Endodermal cell (in vitro differentiated cells): ENCODE measurements around the gene JAG2. TPM values are rescaled to one million over a fixed set of nuclear protein-coding genes. Genes with fewer than 3 reads are reported as not detected.

Source experiments
- DNase-seq: peaks from one replicate; pipeline ENCODE4 v3.0.0-alpha.2; 2017
- H3K27ac ChIP-seq: 2 replicates; pipeline ENCODE4 v1.5.1; 2013; ENCODE audit warnings: mild to moderate bottlenecking, low read depth, low read length, moderate library complexity
- H3K27me3 ChIP-seq: 2 replicates; pipeline ENCODE4 v1.6.1; 2013; ENCODE audit warnings: mild to moderate bottlenecking, low read length, moderate library complexity; ENCODE audit not compliant: insufficient read depth, control insufficient read depth, poor library complexity, severe bottlenecking
- H3K36me3 ChIP-seq: 2 replicates; pipeline ENCODE4 v1.7.0; 2013; ENCODE audit warnings: mild to moderate bottlenecking, low read length, moderate library complexity; ENCODE audit not compliant: control insufficient read depth, insufficient read depth
- H3K4me1 ChIP-seq: one replicate; pipeline ENCODE4 v1.7.0; 2013; ENCODE audit warnings: low read length; ENCODE audit not compliant: control insufficient read depth, insufficient read depth
- H3K4me3 ChIP-seq: 2 replicates; pipeline ENCODE4 v1.5.1; 2013; ENCODE audit warnings: mild to moderate bottlenecking, low read length, moderate library complexity
- H3K9ac ChIP-seq: 2 replicates; pipeline ENCODE4 v1.6.1; 2013; ENCODE audit warnings: mild to moderate bottlenecking, low read length, moderate library complexity; ENCODE audit not compliant: poor library complexity, severe bottlenecking; ENCODE audit errors: extremely low read depth
- H3K9me3 ChIP-seq: 2 replicates; pipeline ENCODE4 v1.6.1; 2013; ENCODE audit warnings: mild to moderate bottlenecking, low read length, moderate library complexity; ENCODE audit not compliant: control insufficient read depth
- H3K27ac Mint-ChIP-seq: 2 replicates; pipeline ENCODE4 v1.8.0; 2020; ENCODE audit warnings: mixed read lengths
- H3K27me3 Mint-ChIP-seq: 2 replicates; pipeline ENCODE4 v1.8.0; 2021; ENCODE audit warnings: mild to moderate bottlenecking, mixed read lengths; ENCODE audit not compliant: insufficient read depth
- H3K36me3 Mint-ChIP-seq: 2 replicates; pipeline ENCODE4 v1.8.0; 2020; ENCODE audit warnings: low read depth, mixed read lengths
- H3K4me1 Mint-ChIP-seq: 2 replicates; pipeline ENCODE4 v1.8.0; 2020; ENCODE audit warnings: mixed read lengths
- H3K4me3 Mint-ChIP-seq: 2 replicates; pipeline ENCODE4 v1.8.0; 2020; ENCODE audit warnings: mild to moderate bottlenecking, moderate library complexity, mixed read lengths
- H3K9me3 Mint-ChIP-seq: 2 replicates; pipeline ENCODE4 v1.8.0; 2020; ENCODE audit warnings: mild to moderate bottlenecking, mixed read lengths
- WGBS, 2 experiments: methylation state at CpG; one replicate each; pipeline versions ENCODE4 v1.1.5 to v1.1.7; 2013; ENCODE audit warnings: missing lambda C conversion rate in 2 of 2, mixed read lengths in 1 of 2; ENCODE audit not compliant: insufficient coverage in 1 of 2, insufficient read length in 1 of 2; 5-methylcytosine and 5-hydroxymethylcytosine counted together
- long read RNA-seq, 4 experiments: library from polyadenylated mRNA in 2 of 4; library from RNA in 1 of 4; library from capped mRNA in 1 of 4; stranded (forward) in 3 of 4; unstranded in 1 of 4; transcript quantifications; one replicate each; pipeline ENCODE4 v2.0.0, GENCODE V29; 2020 to 2021; ENCODE audit warnings: inconsistent platforms in 1 of 4
- polyA plus RNA-seq, 2 experiments: library from polyadenylated mRNA; stranded (reverse); fragments of 50-300 nt; gene quantifications; one replicate each; pipeline ENCODE4 v1.2.3, GENCODE V29; 2013
- total RNA-seq, 2 donors: library from RNA; stranded (reverse); fragmentation: NEBNext Ultra II Directional in 1 of 2; extraction: Animal tissue kit (Norgen Biotek cat#: 25700) in 1 of 2; gene quantifications; 2 replicates in 1 of 2; 3 replicates in 1 of 2; pipeline ENCODE4 v1.2.1, GENCODE V29; 2021
- TF ChIP-seq, protein P1 (sequence below): fragments of 200-600 bp; sonication (generic); conservative IDR thresholded peaks from 2 replicates; pipeline ENCODE4 v1.5.0; 2021; ENCODE audit warnings: antibody characterized with exemption, mild to moderate bottlenecking

Gene JAG2
- total RNA-seq, result 1 to 10 TPM; 6.4 TPM
- 9.1 TPM for polyA plus RNA-seq (2013, experiment 1 of 2)
- 5.2 TPM for polyA plus RNA-seq (2013, experiment 2 of 2)
- long read RNA-seq, experiment 1, result 0 reads
- long read RNA-seq, experiment 2, partial matches to known transcripts, result 2 of 4 reads
- long read RNA-seq, experiment 2, other reads (novel, unspliced or antisense), result 2 of 4 reads
- long read RNA-seq, experiment 3, partial matches to known transcripts, result 9 of 10 reads
- long read RNA-seq, experiment 3, other reads (novel, unspliced or antisense), result 1 of 10 reads
- long read RNA-seq, experiment 4, result 0 reads

DNA sequence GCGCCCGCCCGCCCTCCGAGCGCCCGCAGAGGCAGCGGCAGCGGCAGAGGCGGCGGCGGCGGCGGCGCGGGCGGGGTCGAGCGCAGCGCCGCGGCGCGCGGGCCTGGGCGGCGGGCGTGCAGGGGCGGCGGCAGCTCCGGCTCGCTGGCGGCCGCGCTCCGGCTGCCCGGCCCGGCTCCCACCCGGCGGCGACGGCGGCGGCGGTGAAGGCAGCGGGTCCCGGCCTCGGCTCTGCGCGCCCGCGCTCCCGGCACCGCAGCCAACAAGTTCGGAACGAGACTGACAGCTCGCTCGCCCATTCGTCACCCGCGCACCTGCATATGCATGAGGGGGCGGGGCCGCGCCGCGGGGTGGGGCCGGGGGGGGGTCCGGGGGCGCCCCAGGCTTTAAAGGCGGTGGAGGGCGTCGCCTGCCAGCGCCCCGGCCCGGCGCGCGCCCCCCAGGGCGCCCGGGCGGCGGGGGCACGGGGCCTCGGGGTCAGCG, at the start of gene JAG2:
TSS of gene JAG2 (minus strand) at position 281 of the 483 bp plus-strand sequence. CDS start 356 bp downstream, outside the sequence.
- DNase-seq, result peak; percentile 88
- H3K4me3 Mint-ChIP-seq, result peak within 1 kb of the TSS; percentile 45
- H3K36me3 ChIP-seq, result no peaks in the 10 kb centered on the region
- H3K9ac ChIP-seq, result no peak within 1 kb of the TSS
- no peaks in the 10 kb centered on the region for H3K4me1 ChIP-seq
- no peak within 1 kb of the TSS for H3K27ac Mint-ChIP-seq
- 0% methylated on average over 78 of the region's 84 CpGs; no CpG with 5 or more reads in 1 of the 2 experiments for WGBS, 2 experiments
- peaks cover 20% of the 10 kb centered on the region for H3K27me3 Mint-ChIP-seq
- TF ChIP-seq, protein P1, sequence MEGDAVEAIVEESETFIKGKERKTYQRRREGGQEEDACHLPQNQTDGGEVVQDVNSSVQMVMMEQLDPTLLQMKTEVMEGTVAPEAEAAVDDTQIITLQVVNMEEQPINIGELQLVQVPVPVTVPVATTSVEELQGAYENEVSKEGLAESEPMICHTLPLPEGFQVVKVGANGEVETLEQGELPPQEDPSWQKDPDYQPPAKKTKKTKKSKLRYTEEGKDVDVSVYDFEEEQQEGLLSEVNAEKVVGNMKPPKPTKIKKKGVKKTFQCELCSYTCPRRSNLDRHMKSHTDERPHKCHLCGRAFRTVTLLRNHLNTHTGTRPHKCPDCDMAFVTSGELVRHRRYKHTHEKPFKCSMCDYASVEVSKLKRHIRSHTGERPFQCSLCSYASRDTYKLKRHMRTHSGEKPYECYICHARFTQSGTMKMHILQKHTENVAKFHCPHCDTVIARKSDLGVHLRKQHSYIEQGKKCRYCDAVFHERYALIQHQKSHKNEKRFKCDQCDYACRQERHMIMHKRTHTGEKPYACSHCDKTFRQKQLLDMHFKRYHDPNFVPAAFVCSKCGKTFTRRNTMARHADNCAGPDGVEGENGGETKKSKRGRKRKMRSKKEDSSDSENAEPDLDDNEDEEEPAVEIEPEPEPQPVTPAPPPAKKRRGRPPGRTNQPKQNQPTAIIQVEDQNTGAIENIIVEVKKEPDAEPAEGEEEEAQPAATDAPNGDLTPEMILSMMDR, result no peak
- no peaks in the 10 kb centered on the region for H3K9me3 Mint-ChIP-seq
- H3K27ac ChIP-seq, result no peak within 1 kb of the TSS
- H3K4me1 Mint-ChIP-seq, result no peaks in the 10 kb centered on the region
- peaks cover 16% of the 10 kb centered on the region for H3K27me3 ChIP-seq
- peak within 1 kb of the TSS; percentile 73 for H3K4me3 ChIP-seq
- H3K36me3 Mint-ChIP-seq, result no peaks in the 10 kb centered on the region
- no peaks in the 10 kb centered on the region for H3K9me3 ChIP-seq

DNA sequence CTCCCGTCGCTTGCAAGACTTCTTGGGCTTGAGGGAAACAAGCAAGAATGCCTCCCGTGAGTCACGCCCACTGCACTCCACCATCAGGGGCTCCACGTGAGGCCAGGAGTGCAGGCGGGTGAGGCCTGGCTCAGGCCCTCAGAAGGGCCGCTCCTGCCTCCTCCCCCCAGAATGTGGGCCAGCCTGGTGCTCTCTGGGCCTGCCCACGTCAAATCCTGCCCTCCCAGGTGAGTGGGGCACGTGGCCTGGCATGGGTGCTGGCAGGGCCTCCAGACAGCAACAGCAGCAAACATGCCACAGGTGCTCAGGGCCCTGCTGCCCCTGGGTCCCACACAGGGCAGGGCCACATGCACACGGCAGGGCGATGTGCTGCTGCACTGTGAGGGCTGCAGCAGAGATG, 49.2 kb upstream of the JAG2 start:
- no peak overlapping the region for H3K4me3 Mint-ChIP-seq
- peaks cover 19% of the 10 kb centered on the region for H3K36me3 ChIP-seq
- H3K4me3 ChIP-seq, result no peak overlapping the region
- H3K27ac ChIP-seq, result no peak overlapping the region
- 89 to 100% methylated on average over 11 of the region's 11 CpGs for WGBS, 2 experiments
- no peaks in the 10 kb centered on the region for H3K4me1 ChIP-seq
- H3K9me3 Mint-ChIP-seq, result no peaks in the 10 kb centered on the region
- TF ChIP-seq, protein P1, result no peak
- H3K27me3 Mint-ChIP-seq, result no peaks in the 10 kb centered on the region
- H3K9me3 ChIP-seq, result no peaks in the 10 kb centered on the region
- no peak overlapping the region for H3K9ac ChIP-seq
- H3K4me1 Mint-ChIP-seq, result peaks cover 2% of the 10 kb centered on the region
- no peaks in the 10 kb centered on the region for H3K27me3 ChIP-seq
- no peak overlapping the region for H3K27ac Mint-ChIP-seq
- H3K36me3 Mint-ChIP-seq, result peaks cover 48% of the 10 kb centered on the region
- DNase-seq, result no peak

- Mint-ChIP-seq H3K27ac (no peak overlapping the region), H3K4me3 (no peak overlapping the region), H3K36me3 (peaks cover 39% of the 10 kb centered on the region), H3K9me3 (no peaks in the 10 kb centered on the region), H3K4me1 (no peaks in the 10 kb centered on the region), H3K27me3 (no peaks in the 10 kb centered on the region)
- Histone ChIP-seq H3K36me3 (peaks cover 15% of the 10 kb centered on the region), H3K27me3 (no peaks in the 10 kb centered on the region), H3K4me1 (no peaks in the 10 kb centered on the region), H3K9ac (no peak overlapping the region), H3K9me3 (no peaks in the 10 kb centered on the region), H3K27ac (peak overlapping the region; percentile 38), H3K4me3 (no peak overlapping the region)
- TF ChIP-seq, protein P1, result no peak
- no peak for DNase-seq
- WGBS, 2 experiments, result 93 to 98% methylated on average over 22 to 30 of the region's 30 CpGs
Observed at GRCh38 chr14:105216490-105217247, 48.1 kb upstream of the JAG2 start.
